HCT116 (cell line): ENCODE measurements around the gene TSPO. TPM values are rescaled to one million over a fixed set of nuclear protein-coding genes. Genes with fewer than 3 reads are reported as not detected.

Source experiments
- ATAC-seq: fragments of 200-7000 bp; cut with Tn5 transposase; 2 replicates; pipeline ENCODE4 v1.9.1; 2020; ENCODE audit warnings: mild to moderate bottlenecking, moderate library complexity
- BruUV-seq: library from RNA; stranded (reverse); fragments of 400-500 nt; replicated peaks from 2 replicates; lab custom pipeline; 2021; lab: Mats Ljungman, UMichigan
- CTCF ChIA-PET: fragments of 300-600 bp; sonication (Branson Sonifier 250); formaldehyde crosslinking; loops from one replicate; lab custom pipeline; 2021; ENCODE audit warnings: antibody characterized with exemption; lab: Charles Lee
- POLR2A ChIA-PET: fragments of 300-600, 350-600 bp; sonication (Branson Sonifier 250); formaldehyde crosslinking; loops from one replicate; lab custom pipeline; 2021; ENCODE audit warnings: antibody characterized with exemption; lab: Charles Lee
- RAD21 ChIA-PET, 2 experiments: fragments of 300-600 bp; sonication (Branson Sonifier 250); formaldehyde crosslinking; loops; one replicate each; lab custom pipeline; 2023; ENCODE audit warnings: low total read pairs in 2 of 2; ENCODE audit not compliant: uncharacterized antibody in 2 of 2, unreplicated experiment in 2 of 2, low non-redundant PET in 1 of 2; lab: Charles Lee
- DNase-seq: peaks from one replicate; pipeline ENCODE4 v3.0.0-alpha.2; 2010; ENCODE audit warnings: low read depth, low spot score
- H2AFZ ChIP-seq: fragments of 200-600 bp; shearing (Covaris generic), sonication (generic); 2 replicates; pipeline ENCODE4 v1.6.1; 2017; ENCODE audit warnings: low read depth, mixed run types, mixed read lengths, antibody characterized with exemption, low read length; ENCODE audit not compliant: poor library complexity, severe bottlenecking
- H3K27ac ChIP-seq: 2 replicates; pipeline ENCODE4 v1.5.1; 2012; ENCODE audit warnings: low read depth, low read length
- H3K27me3 ChIP-seq: fragments of 200-600 bp; sonication (generic); 2 replicates; pipeline ENCODE4 v1.6.1; 2016; ENCODE audit warnings: mixed run types, low read length, mixed read lengths; ENCODE audit not compliant: insufficient read depth
- H3K36me3 ChIP-seq, 2 experiments: fragments of 200-500 bp in 1 of 2; fragments of 200-600 bp in 1 of 2; sonication (Bioruptor generic) in 1 of 2; sonication (generic) in 1 of 2; 2 replicates each; pipeline versions ENCODE4 v1.5.1 to v1.6.1; 2014 to 2016; ENCODE audit warnings: low read length in 2 of 2, inconsistent platforms in 1 of 2, mixed read lengths in 1 of 2, mixed run types in 1 of 2; ENCODE audit not compliant: insufficient read depth in 2 of 2, control insufficient read depth in 1 of 2
- H3K4me1 ChIP-seq, 2 experiments: fragments of 200-600 bp in 1 of 2; sonication (generic) in 1 of 2; 2 replicates each; pipeline versions ENCODE4 v1.5.1 to v1.6.1; 2012 to 2017; ENCODE audit warnings: low read length in 2 of 2, inconsistent platforms in 1 of 2, mild to moderate bottlenecking in 1 of 2, mixed read lengths in 1 of 2, mixed run types in 1 of 2, moderate library complexity in 1 of 2; ENCODE audit not compliant: insufficient read depth in 2 of 2, control insufficient read depth in 1 of 2
- H3K4me2 ChIP-seq: fragments of 200-600 bp; sonication (generic); 2 replicates; pipeline ENCODE4 v1.6.1; 2017; ENCODE audit warnings: mixed run types, low read length, mixed read lengths
- H3K4me3 ChIP-seq, 2 experiments: fragments of 200-600 bp in 1 of 2; sonication (generic) in 1 of 2; replicated peaks in 1 of 2; 2 replicates each; pipeline ENCODE4 v1.5.1; 2011 to 2016; ENCODE audit warnings: low read length in 2 of 2, control low read depth in 1 of 2, low read depth in 1 of 2, mild to moderate bottlenecking in 1 of 2, mixed read lengths in 1 of 2, mixed run types in 1 of 2
- H3K79me2 ChIP-seq: fragments of 200-600 bp; sonication (generic); 2 replicates; pipeline ENCODE4 v1.6.1; 2017; ENCODE audit warnings: mild to moderate bottlenecking, mixed run types, low read length, moderate library complexity, mixed read lengths; ENCODE audit not compliant: insufficient read depth
- H3K9ac ChIP-seq: fragments of 200-600 bp; sonication (generic); 2 replicates; pipeline ENCODE4 v1.6.1; 2016; ENCODE audit warnings: low read length, mixed read lengths
- H3K9me2 ChIP-seq: fragments of 200-600 bp; sonication (generic), shearing (Covaris generic); 2 replicates; pipeline ENCODE4 v1.6.1; 2017; ENCODE audit warnings: mixed run types, mild to moderate bottlenecking, moderate library complexity; ENCODE audit not compliant: insufficient read depth
- H3K9me3 ChIP-seq, 2 experiments: fragments of 200-500 bp in 1 of 2; fragments of 200-600 bp in 1 of 2; sonication (Bioruptor generic) in 1 of 2; sonication (generic) in 1 of 2; 2 replicates each; pipeline ENCODE4 v1.6.1; 2014 to 2017; ENCODE audit warnings: low read length in 2 of 2, mixed read lengths in 2 of 2, inconsistent platforms in 1 of 2, low read depth in 1 of 2, mild to moderate bottlenecking in 1 of 2, mixed run types in 1 of 2, moderate library complexity in 1 of 2; ENCODE audit not compliant: control insufficient read depth in 1 of 2, insufficient read depth in 1 of 2
- H4K20me1 ChIP-seq: fragments of 200-600 bp; sonication (generic), shearing (Covaris generic); 2 replicates; pipeline ENCODE4 v1.6.1; 2017; ENCODE audit warnings: mixed run types, mild to moderate bottlenecking, moderate library complexity; ENCODE audit not compliant: insufficient read depth
- CBX3 ChIP-seq: IDR thresholded peaks from 2 replicates; pipeline ENCODE4 v1.6.1; 2012; ENCODE audit warnings: low read depth
- CEBPB ChIP-seq: IDR thresholded peaks from 2 replicates; pipeline ENCODE4 v1.6.1; 2012; ENCODE audit warnings: low read depth
- EGR1 ChIP-seq: IDR thresholded peaks from 2 replicates; pipeline ENCODE4 v1.6.1; 2012; ENCODE audit warnings: low read depth
- EZH2 ChIP-seq: fragments of 200-600 bp; sonication (generic); IDR thresholded peaks from 2 replicates; pipeline ENCODE4 v1.6.1; 2017; ENCODE audit warnings: antibody characterized with exemption, mixed run types
- EZH2phosphoT487 ChIP-seq: fragments of 200-600 bp; IDR thresholded peaks from 2 replicates; pipeline ENCODE4 v1.6.1; 2018; ENCODE audit warnings: antibody characterized with exemption, borderline replicate concordance
- FOSL1 ChIP-seq: IDR thresholded peaks from 2 replicates; pipeline ENCODE4 v1.6.1; 2012; ENCODE audit warnings: low read depth
- POLR2AphosphoS5 ChIP-seq: IDR thresholded peaks from 2 replicates; pipeline ENCODE4 v1.6.1; 2011; ENCODE audit warnings: mild to moderate bottlenecking, low read depth, low read length, moderate library complexity
- RAD21 ChIP-seq: IDR thresholded peaks from 2 replicates; pipeline ENCODE4 v1.6.1; 2012; ENCODE audit warnings: low read depth, mild to moderate bottlenecking
- SIN3A ChIP-seq: IDR thresholded peaks from 2 replicates; pipeline ENCODE4 v1.6.1; 2012; ENCODE audit warnings: low read depth
- SRF ChIP-seq: IDR thresholded peaks from 2 replicates; pipeline ENCODE4 v1.6.1; 2012; ENCODE audit warnings: low read depth
- TCF7L2 ChIP-seq: IDR thresholded peaks from 2 replicates; pipeline ENCODE4 v1.7.0; 2011; ENCODE audit warnings: borderline replicate concordance, inconsistent platforms; ENCODE audit not compliant: insufficient read depth, insufficient read length; ENCODE audit errors: extremely low read depth
- ZFX ChIP-seq: fragments of 450-650 bp; IDR thresholded peaks from 2 replicates; pipeline ENCODE4 v1.6.1; 2017
- intact Hi-C: fragments of 100-400 bp; cut with micrococcal nuclease; formaldehyde crosslinking; loops from 2 replicates; pipeline ENCODE4 v1.10.0; 2022
- total RNA-seq: library from RNA; stranded (reverse); gene quantifications from one replicate; pipeline ENCODE4 v1.2.1, GENCODE V29; 2021; ENCODE audit not compliant: unreplicated experiment
- TF ChIP-seq, protein P1 (sequence below): IDR thresholded peaks from 2 replicates; pipeline ENCODE4 v1.6.1; 2011; ENCODE audit warnings: mild to moderate bottlenecking, low read length, moderate library complexity; ENCODE audit not compliant: insufficient replicate concordance; ENCODE audit errors: extremely low read depth
- TF ChIP-seq, protein P2 (sequence below): IDR thresholded peaks from 2 replicates; pipeline ENCODE4 v1.6.1; 2012

The TSPO gene
- total RNA-seq, 1 experiment from 2014 or later, result 192 TPM

DNA sequence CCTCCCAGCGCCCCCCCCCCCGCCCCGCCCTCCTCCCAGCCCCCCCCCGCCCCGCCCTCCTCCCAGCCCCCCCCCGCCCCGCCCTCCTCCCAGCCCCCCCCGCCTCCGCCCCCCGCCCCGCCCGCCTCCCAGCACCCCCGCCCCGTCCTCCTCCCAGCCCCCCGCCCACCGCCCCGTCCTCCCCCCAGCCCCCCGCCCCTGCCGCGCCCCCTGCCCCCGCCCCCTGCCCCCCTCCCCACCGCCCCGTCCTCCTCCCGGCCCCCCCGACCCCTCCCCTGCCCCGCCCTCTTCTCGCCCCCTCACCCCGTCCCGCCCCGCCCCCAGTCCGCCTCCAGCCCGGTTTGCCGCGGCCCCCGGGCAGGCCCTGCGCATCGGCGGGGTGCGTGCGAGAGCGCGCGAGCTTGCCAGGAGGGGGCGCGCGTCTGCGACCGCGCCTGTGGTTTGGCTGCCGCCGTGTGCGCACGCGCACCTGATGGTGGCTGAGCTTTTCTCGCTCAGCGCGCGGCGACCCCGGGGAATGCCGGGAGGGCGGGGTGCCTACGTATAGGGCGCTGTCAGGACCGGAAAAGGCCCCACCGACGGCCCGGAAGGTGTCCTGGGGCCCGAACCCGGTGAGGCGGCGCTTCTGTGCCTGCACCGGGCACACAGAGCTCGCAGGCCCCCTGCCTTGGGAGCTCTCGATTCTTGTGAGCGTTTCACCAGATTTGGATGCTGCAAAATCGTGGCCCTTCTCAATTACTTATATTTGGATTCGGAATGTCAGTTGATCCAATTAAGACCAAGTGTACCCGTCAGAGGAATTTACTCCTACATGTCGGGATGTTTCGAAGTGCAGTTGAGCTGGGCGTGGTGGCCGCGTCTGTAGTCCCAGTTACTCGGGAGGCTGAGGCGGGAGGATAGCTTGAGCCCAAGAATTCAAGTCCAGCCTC is 36.1 kb downstream of the TSPO start (continued):
- TF ChIP-seq, protein P1, sequence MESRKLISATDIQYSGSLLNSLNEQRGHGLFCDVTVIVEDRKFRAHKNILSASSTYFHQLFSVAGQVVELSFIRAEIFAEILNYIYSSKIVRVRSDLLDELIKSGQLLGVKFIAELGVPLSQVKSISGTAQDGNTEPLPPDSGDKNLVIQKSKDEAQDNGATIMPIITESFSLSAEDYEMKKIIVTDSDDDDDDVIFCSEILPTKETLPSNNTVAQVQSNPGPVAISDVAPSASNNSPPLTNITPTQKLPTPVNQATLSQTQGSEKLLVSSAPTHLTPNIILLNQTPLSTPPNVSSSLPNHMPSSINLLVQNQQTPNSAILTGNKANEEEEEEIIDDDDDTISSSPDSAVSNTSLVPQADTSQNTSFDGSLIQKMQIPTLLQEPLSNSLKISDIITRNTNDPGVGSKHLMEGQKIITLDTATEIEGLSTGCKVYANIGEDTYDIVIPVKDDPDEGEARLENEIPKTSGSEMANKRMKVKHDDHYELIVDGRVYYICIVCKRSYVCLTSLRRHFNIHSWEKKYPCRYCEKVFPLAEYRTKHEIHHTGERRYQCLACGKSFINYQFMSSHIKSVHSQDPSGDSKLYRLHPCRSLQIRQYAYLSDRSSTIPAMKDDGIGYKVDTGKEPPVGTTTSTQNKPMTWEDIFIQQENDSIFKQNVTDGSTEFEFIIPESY, result peak; percentile 51
- TF ChIP-seq, protein P2, sequence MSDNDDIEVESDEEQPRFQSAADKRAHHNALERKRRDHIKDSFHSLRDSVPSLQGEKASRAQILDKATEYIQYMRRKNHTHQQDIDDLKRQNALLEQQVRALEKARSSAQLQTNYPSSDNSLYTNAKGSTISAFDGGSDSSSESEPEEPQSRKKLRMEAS, result peak; percentile 77
- no peak for TF ChIP-seq EZH2

- Histone ChIP-seq H3K79me2 (peaks cover 27% of the 10 kb centered on the region), H3K9me3 (no peaks in the 10 kb centered on the region), H2AFZ (no peak overlapping the region), H3K4me3 (no peak overlapping the region), H3K36me3 (no peaks in the 10 kb centered on the region), H3K27ac (no peak overlapping the region), H4K20me1 (no peaks in the 10 kb centered on the region), H3K9ac (no peak overlapping the region), H3K4me2 (peak overlapping the region; percentile 93; the same call in 1 of the 2 replicates), H3K9me2 (no peaks in the 10 kb centered on the region), H3K27me3 (no peaks in the 10 kb centered on the region), H3K4me1 (peaks cover 9 to 32% of the 10 kb centered on the region in 2 experiments; a peak in 3 of 4 replicates)
- DNase-seq (no peak), ATAC-seq (no peak)
- CTCF ChIA-PET, result no interaction called here
- RAD21 ChIA-PET, result no interaction called here
- POLR2A ChIA-PET, result no interaction called here
- BruUV-seq, result no TSS peak
- intact Hi-C loops, result no loop called here
- TF ChIP-seq RAD21 (no peak), EZH2phosphoT487 (no peak), TCF7L2 (no peak), CEBPB (no peak), SIN3A (no peak), EZH2 (no peak), ZFX (no peak), EGR1 (no peak), POLR2AphosphoS5 (no peak), CBX3 (no peak), FOSL1 (no peak), SRF (no peak)
- TF ChIP-seq, protein P2, result no peak
These were observed 37.6 kb downstream of the TSPO start for GRCh38 chr22:43188829-43189545.
